DMS153 (cell line): ENCODE measurements around the gene FARP1.

Source experiments
- DNase-seq: peaks from one replicate; lab custom pipeline; 2025; lab: John Stamatoyannopoulos, UW

FARP1 gene

GRCh38 chr13:98173431-98174152 lies 30.7 kb downstream of the FARP1 start:
- DNase-seq = no peak

GRCh38 chr13:98174307-98174706 lies 31.4 kb downstream of the FARP1 start:
- no peak for DNase-seq

DNA sequence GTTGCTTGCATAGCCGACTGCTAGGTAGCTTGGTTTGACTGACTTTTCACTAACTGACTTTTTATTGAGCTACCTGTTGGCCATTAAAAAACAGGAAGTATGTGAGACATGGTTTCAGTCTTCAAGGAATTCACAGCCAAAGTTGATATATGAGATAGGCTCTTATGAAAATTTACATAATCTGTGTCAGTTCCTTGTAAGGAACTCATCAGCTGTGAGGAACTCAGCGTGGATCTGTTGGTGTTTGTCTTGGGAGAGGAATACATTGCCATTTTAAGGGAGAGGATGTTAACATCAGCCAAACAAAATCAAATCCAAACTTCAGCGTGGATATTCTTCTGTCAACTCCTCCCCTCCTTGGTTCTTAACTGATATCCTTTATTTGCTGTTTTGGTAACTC lies 32.1 kb downstream of the FARP1 start:
- no peak for DNase-seq

DNA sequence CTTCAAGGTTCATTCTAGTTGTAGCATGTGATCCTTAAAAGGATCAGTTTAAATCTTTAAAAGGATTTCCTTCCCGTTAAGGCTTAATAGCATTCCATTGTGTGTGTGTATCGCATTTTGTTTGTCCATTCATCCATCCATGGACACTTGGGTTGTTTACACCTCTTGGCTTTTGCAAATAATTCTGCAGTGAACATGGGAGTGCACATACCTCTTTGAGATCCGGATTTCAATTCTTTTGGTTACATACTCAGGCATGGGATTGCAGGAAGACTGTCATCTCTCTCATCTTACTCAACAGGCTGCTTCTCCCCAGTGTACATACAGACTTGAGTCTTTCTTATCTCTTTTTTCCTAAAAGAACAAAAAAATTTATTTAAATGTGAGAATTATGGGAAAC lies 32.9 kb downstream of the FARP1 start:
- DNase-seq = no peak

GRCh38 chr13:98176777-98177608 lies 34.1 kb downstream of the FARP1 start, which contains the start of gene RNF113B:
Gene RNF113B, minus strand, starts transcription at chr13:98177269. Its CDS starts 33 bp downstream, at chr13:98177236.
- no peak for DNase-seq

DNA sequence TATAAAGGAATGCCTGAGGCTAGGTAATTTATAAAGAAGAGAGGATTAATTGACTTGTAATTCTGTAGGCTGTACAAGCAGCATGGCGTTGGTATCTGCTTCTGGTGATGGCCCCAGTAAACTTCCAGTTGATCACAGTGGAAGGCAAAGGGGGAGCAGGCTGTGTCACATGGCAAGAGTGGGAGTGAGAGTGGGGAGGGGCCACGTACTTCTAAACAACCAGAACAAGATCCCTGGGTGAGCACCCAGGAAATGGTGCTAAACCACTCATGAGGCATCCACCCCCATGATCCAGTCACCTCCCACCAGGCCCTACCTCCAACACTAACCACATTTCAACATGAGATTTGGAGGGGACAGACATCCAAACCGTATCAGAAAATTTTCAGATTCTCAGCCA lies 37.2 kb downstream of the FARP1 start:
- no peak for DNase-seq

DNA sequence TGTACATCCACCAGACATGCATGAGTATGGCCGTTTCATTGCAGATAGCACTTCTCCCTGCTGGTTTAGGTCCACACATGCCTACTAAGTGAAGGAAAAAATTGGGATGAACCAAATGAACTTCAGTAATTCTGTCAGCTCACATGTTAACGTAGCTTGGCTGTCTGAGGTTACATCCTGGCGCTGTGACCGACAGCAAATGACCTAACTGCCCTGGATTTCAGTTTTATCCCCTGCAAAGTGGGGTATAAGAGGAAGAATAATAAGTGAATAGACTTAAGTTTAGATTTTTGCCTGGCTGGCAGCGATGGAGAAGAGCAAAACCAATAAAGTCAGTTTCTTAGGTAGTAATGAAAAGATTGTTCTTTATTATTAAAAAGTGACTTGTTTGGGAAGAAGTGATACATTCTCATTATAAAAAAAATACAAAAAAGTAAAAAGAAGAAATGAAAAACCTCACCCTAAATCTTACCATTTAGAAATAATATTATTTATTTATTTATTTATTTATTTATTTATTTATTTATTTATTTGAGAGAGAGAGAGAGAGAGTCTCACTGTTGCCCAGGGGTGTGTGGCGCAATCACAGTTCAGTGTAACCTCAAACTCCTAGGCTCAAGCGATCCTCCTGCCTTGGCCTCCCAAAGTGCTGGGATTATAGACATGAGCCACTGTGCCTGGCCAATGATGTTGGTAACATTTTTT lies 38.4 kb downstream of the FARP1 start:
- no peak for DNase-seq

GRCh38 chr13:98182153-98182552 lies 39.3 kb downstream of the FARP1 start:
- no peak for DNase-seq

GRCh38 chr13:98182589-98182988 lies 39.7 kb downstream of the FARP1 start:
- no peak for DNase-seq

- DNase-seq = no peak
These were observed 41.9 kb downstream of the FARP1 start for GRCh38 chr13:98184792-98185191.

DNA sequence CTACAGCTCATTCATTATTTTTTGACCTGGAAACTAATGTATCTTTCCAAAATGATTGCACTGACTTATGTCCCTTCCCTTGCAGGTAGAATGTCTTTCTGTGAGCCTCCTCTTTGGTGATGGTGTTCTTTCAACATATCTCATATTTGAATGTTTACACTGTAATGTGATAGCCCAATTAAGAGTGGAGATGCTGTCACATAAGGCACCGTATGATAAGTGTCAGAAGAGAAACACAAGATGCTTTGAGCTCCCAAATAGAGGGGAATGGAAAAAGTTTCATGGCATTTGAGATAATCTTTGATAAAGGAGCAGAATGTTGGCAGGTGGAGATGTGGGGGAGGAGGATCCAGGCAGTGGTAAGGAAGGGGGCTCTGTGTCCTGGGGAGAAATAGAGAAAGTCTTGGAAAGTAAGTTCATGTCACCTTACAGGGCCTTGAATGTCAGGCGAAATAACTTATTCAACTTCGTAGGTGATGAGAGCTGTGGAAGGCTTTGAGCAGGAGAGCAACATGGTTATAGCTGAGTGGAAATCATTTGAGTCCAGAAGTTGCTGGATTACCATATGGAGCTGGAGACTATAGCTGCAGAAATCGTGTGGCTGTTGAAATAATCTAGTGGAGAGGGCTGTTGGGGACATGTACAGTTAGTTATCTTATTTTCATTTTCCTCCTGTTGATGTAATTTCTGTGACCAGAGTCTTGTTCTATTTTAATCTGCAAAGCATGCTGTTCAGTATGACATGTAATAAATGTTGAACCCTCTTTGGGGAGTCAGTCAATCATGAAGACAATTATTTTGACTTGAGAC lies 44.5 kb downstream of the FARP1 start:
- DNase-seq = no peak

GRCh38 chr13:98187965-98188261 lies 45.0 kb downstream of the FARP1 start:
- no peak for DNase-seq

GRCh38 chr13:98188544-98189166 lies 45.8 kb downstream of the FARP1 start:
- no peak for DNase-seq

GRCh38 chr13:98189841-98190505 lies 47.1 kb downstream of the FARP1 start:
- DNase-seq = no peak

GRCh38 chr13:98190889-98191444 lies 48.1 kb downstream of the FARP1 start:
- DNase-seq = no peak

DNA sequence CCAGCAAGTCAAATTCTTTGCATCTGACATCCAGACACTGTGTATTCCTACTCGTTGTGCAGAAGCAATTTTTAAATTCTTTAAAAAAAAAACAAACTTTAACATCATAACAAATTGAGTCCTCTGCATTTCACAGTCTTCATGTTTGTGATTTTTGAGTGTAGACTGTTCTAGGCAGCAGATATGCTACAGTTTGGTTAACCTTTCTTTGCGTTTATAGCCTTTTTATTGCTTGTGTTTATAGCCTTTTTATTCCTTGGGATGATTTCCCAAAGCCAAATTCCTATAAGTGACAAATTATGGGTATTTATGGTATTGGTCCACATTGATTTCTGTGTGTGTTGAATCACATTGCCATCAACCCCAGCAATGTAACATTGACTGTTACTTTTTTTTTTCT lies 49.1 kb downstream of the FARP1 start:
- no peak for DNase-seq

GRCh38 chr13:98195054-98195791 lies 52.3 kb downstream of the FARP1 start:
- peak; percentile 57 for DNase-seq

DNA sequence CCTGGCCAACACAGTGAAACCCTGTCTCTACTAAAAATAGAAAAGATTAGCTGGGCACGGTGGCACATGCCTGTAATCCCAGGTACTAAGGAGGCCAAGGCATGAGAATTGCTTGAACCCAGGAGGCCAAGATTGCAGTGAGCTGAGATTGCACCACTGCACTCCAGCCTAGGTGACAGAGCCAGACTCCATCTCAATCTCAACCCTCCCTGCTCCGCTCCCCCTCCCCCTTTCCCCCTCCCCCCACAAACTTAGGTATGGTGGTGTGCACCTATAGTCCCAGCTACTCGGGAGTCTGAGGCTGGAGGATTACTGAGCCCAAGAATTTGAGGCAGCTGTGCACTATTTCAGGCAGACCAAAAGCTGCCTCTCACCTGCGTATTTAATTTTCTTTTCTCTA lies 55.8 kb downstream of the FARP1 start:
- no peak for DNase-seq

- peak; percentile 55 for DNase-seq
These were observed 56.6 kb downstream of the FARP1 start for GRCh38 chr13:98199480-98199879.
